NCI-H1417 (cell line): Measurements from ENCODE around the gene STK17B.
"Not testable (repeated sequence)": the region's sequence is repeated elsewhere in the genome, so short reads cannot be mapped to it uniquely, and the experiment has no call there.

Experiments
- DNase-seq, 3 experiments: peaks; one replicate each; lab custom pipeline; 2025; lab: John Stamatoyannopoulos, UW

The STK17B gene

GRCh38 chr2:196171248-196171871 is at the start of gene STK17B:
Gene STK17B, minus strand, starts transcription at chr2:196171578. Its CDS starts 8,195 bp downstream, at chr2:196163383.
- peak; percentile 83 to 95 (median 92) for DNase-seq

- peak in 1 of 3 experiments; percentile 30 for DNase-seq
Measured at GRCh38 chr2:196220671-196221070, 49.3 kb upstream of the STK17B start.

GRCh38 chr2:196219671-196220070 is 48.3 kb upstream of the STK17B start:
- peak in 2 of 3 experiments; percentile 30 to 82 for DNase-seq

- no peak for DNase-seq
Measured at GRCh38 chr2:196218106-196218505, 46.7 kb upstream of the STK17B start.

- DNase-seq = no peak
Measured at GRCh38 chr2:196217116-196217515, 45.7 kb upstream of the STK17B start.

GRCh38 chr2:196215376-196215775 is 44.0 kb upstream of the STK17B start:
- no peak for DNase-seq

GRCh38 chr2:196214156-196214555 is 42.8 kb upstream of the STK17B start:
- no peak for DNase-seq

GRCh38 chr2:196213252-196213980 is 42.0 kb upstream of the STK17B start:
- DNase-seq = no peak

GRCh38 chr2:196208915-196209314 is 37.5 kb upstream of the STK17B start:
- DNase-seq = no peak

GRCh38 chr2:196206804-196207203 is 35.4 kb upstream of the STK17B start:
- no peak for DNase-seq

GRCh38 chr2:196205881-196206435 is 34.6 kb upstream of the STK17B start:
- no peak for DNase-seq

GRCh38 chr2:196205011-196205766 is 33.8 kb upstream of the STK17B start:
- DNase-seq = no peak

GRCh38 chr2:196201229-196202009 is 30.0 kb upstream of the STK17B start:
- no peak for DNase-seq

GRCh38 chr2:196200557-196200956 is 29.2 kb upstream of the STK17B start:
- DNase-seq = peak in 1 of 3 experiments; percentile 12

- DNase-seq = no peak
Measured at GRCh38 chr2:196195758-196196157, 24.4 kb upstream of the STK17B start.

GRCh38 chr2:196195302-196195701 is 23.9 kb upstream of the STK17B start:
- DNase-seq = no peak

- no peak for DNase-seq
Measured at GRCh38 chr2:196191541-196191940, 20.2 kb upstream of the STK17B start.

- no peak for DNase-seq
Measured at GRCh38 chr2:196187898-196188458, 16.6 kb upstream of the STK17B start.

GRCh38 chr2:196187175-196187700 is 15.9 kb upstream of the STK17B start:
- DNase-seq = not testable (repeated sequence)

GRCh38 chr2:196186266-196186980 is 15.0 kb upstream of the STK17B start:
- DNase-seq = no peak
